GM12892 (cell line): ENCODE results near the gene RSPO1.

Experiments used
- POLR2A ChIP-seq: IDR thresholded peaks from 2 replicates; pipeline ENCODE4 v1.6.1; 2011; ENCODE audit warnings: low read depth, low read length, control low read depth
- POLR2AphosphoS5 ChIP-seq: IDR thresholded peaks from 2 replicates; pipeline ENCODE4 v1.6.1; 2011; ENCODE audit warnings: low read depth, low read length, control low read depth

- TF ChIP-seq POLR2AphosphoS5 (no peak), POLR2A (peak; percentile 32; the same call in 1 of the 2 replicates)
Measured at GRCh38 chr1:37676281-37677142, 41.8 kb upstream of the RSPO1 start.
